Activated T-cell treated with anti-CD3 and anti-CD28 coated beads, Interleukin-2, amount 50 U/mL, for 24 hours (primary cell): ENCODE results near the gene BORA.
A peak's percentile ranks its signal among the peaks of the same experiment; 100 is the strongest.
"Not testable (repeated sequence)": the region's sequence is repeated elsewhere in the genome, so short reads cannot be mapped to it uniquely, and the experiment has no call there.

Experiments used
- DNase-seq: peaks from one replicate; pipeline ENCODE4 v3.0.0-alpha.2; 2020
- H3K27ac Mint-ChIP-seq: 2 replicates; pipeline ENCODE4 v1.8.0; 2020; ENCODE audit warnings: mild to moderate bottlenecking, mixed read lengths
- H3K27me3 Mint-ChIP-seq: 2 replicates; pipeline ENCODE4 v1.8.0; 2020; ENCODE audit warnings: mixed read lengths
- H3K36me3 Mint-ChIP-seq: 2 replicates; pipeline ENCODE4 v1.8.0; 2020; ENCODE audit warnings: low read depth, mixed read lengths
- H3K4me1 Mint-ChIP-seq: 2 replicates; pipeline ENCODE4 v1.8.0; 2020; ENCODE audit warnings: low read depth, mixed read lengths
- H3K4me3 Mint-ChIP-seq: 2 replicates; pipeline ENCODE4 v1.8.0; 2020; ENCODE audit warnings: mild to moderate bottlenecking, moderate library complexity, mixed read lengths
- H3K9me3 Mint-ChIP-seq: 2 replicates; pipeline ENCODE4 v1.8.0; 2020; ENCODE audit warnings: mixed read lengths

BORA gene

DNA sequence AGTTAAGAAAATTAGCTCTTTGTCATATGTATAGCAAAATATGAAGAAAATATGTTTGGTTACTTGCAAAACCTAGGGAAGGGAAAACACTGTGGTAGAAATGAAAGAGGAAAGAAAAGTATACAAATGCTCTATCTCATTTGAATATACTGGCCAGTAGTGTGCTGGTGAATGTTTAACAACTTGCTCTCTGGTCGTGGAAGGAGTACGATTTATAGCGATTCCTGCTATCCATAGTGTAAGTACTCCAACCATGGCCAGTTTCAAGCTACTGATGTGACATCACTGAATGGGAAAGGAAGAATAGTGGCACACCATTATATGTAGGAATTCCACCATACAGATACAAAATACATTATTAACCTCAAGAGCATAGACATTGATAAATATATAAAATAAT is 9.3 kb downstream of the BORA start:
- Mint-ChIP-seq H3K9me3 (no peaks in the 10 kb centered on the region), H3K4me3 (no peak overlapping the region), H3K4me1 (peaks cover 12% of the 10 kb centered on the region), H3K36me3 (peaks cover 84% of the 10 kb centered on the region), H3K27me3 (no peaks in the 10 kb centered on the region), H3K27ac (no peak overlapping the region)
- no peak for DNase-seq

GRCh38 chr13:72740015-72740414 is 12.3 kb downstream of the BORA start:
- Mint-ChIP-seq H3K36me3 (peaks cover 87% of the 10 kb centered on the region), H3K4me3 (no peak overlapping the region), H3K4me1 (peaks cover 11% of the 10 kb centered on the region), H3K9me3 (no peaks in the 10 kb centered on the region), H3K27me3 (no peaks in the 10 kb centered on the region), H3K27ac (no peak overlapping the region)
- DNase-seq, result no peak

DNA sequence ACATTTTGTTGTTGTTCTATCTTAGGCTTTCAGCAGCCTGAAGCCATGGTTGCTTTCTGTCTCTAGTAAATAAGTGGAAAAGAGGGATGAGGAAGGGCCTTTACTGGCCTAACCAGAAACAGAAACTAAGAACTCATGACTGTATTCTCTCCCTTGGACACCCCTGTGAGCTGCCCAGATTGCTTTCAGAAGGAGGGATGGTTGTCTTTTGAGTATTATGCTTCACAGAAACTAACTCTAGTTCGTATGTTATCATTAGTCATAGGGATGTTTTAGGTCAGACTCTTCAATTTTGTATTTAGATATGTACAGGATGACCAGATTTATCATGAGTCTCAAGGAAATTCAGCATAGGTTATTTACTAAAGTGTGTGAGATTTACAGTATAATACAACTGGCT is 17.5 kb downstream of the BORA start:
- peak overlapping the region; percentile 75 for H3K27ac Mint-ChIP-seq

GRCh38 chr13:72751220-72751619 is 23.5 kb downstream of the BORA start:
- H3K9me3 Mint-ChIP-seq, result no peaks in the 10 kb centered on the region
- no peak overlapping the region for H3K4me3 Mint-ChIP-seq
- no peaks in the 10 kb centered on the region for H3K27me3 Mint-ChIP-seq
- peaks cover 27% of the 10 kb centered on the region for H3K4me1 Mint-ChIP-seq
- H3K27ac Mint-ChIP-seq, result no peak overlapping the region
- DNase-seq, result no peak
- H3K36me3 Mint-ChIP-seq, result peaks cover 94% of the 10 kb centered on the region

More for the DNA sequence above, 17.5 kb downstream of the BORA start:
- H3K27me3 Mint-ChIP-seq, result no peaks in the 10 kb centered on the region
- peaks cover 88% of the 10 kb centered on the region for H3K36me3 Mint-ChIP-seq
- no peak overlapping the region for H3K4me3 Mint-ChIP-seq
- DNase-seq, result no peak
- H3K9me3 Mint-ChIP-seq, result no peaks in the 10 kb centered on the region
- peaks cover 35% of the 10 kb centered on the region for H3K4me1 Mint-ChIP-seq

GRCh38 chr13:72754111-72754510 is 26.4 kb downstream of the BORA start:
- Mint-ChIP-seq H3K27me3 (no peaks in the 10 kb centered on the region), H3K4me1 (peaks cover 15% of the 10 kb centered on the region), H3K4me3 (no peak overlapping the region), H3K27ac (no peak overlapping the region), H3K36me3 (peaks cover 95% of the 10 kb centered on the region), H3K9me3 (no peaks in the 10 kb centered on the region)
- no peak for DNase-seq

DNA sequence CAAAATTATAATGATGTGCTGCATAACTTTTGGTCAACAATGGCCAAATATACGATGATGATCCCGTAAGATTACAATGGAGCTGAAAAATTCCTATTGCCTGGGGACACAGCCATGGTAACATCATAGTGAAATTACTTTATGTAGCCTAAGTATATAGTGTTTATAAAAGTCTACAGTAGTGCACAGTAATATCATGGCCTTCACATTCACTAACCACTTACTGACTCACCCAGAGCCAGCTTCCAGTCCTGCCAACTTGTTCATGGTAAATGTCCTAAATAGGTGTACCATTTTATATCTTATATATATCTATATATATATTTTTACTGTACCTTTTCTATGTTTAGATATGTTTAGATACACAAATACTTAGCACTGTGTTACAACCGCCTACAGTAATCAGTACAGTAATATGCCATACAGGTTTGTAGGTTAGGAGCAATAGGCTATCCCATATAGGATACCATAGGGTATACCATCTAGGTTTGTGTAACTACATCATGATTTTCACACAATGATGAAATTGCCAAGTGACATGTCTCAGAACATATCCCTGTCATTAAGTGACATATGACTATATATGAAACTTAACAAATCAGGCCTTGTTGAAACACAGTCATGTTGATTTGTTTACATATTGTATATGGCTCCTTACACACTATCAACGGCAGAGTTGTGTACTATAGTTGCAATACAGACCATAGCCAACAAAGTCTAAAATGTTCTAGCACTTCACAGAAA is 30.2 kb downstream of the BORA start:
- no peak overlapping the region for H3K4me3 Mint-ChIP-seq
- peaks cover 95% of the 10 kb centered on the region for H3K36me3 Mint-ChIP-seq
- no peak for DNase-seq
- H3K27ac Mint-ChIP-seq, result no peak overlapping the region
- H3K9me3 Mint-ChIP-seq, result no peaks in the 10 kb centered on the region
- H3K4me1 Mint-ChIP-seq, result peaks cover 7% of the 10 kb centered on the region
- H3K27me3 Mint-ChIP-seq, result no peaks in the 10 kb centered on the region

GRCh38 chr13:72760189-72760588 is 32.5 kb downstream of the BORA start:
- DNase-seq, result no peak
- Mint-ChIP-seq H3K36me3 (peaks cover 95% of the 10 kb centered on the region), H3K9me3 (no peaks in the 10 kb centered on the region), H3K27ac (peak overlapping the region; percentile 37), H3K4me1 (peaks cover 8% of the 10 kb centered on the region), H3K4me3 (no peak overlapping the region), H3K27me3 (no peaks in the 10 kb centered on the region)

- Mint-ChIP-seq H3K27me3 (no peaks in the 10 kb centered on the region), H3K4me3 (no peak overlapping the region), H3K36me3 (peaks cover 97% of the 10 kb centered on the region), H3K4me1 (peaks cover 5% of the 10 kb centered on the region), H3K9me3 (no peaks in the 10 kb centered on the region), H3K27ac (no peak overlapping the region)
- DNase-seq, result no peak
These were observed 35.7 kb downstream of the BORA start for GRCh38 chr13:72763411-72763810.

- no peaks in the 10 kb centered on the region for H3K27me3 Mint-ChIP-seq
- H3K36me3 Mint-ChIP-seq, result peaks cover 86% of the 10 kb centered on the region
- H3K9me3 Mint-ChIP-seq, result no peaks in the 10 kb centered on the region
- no peak for DNase-seq
- no peak overlapping the region for H3K4me3 Mint-ChIP-seq
- peaks cover 28% of the 10 kb centered on the region for H3K4me1 Mint-ChIP-seq
- no peak overlapping the region for H3K27ac Mint-ChIP-seq
These were observed 46.3 kb downstream of the BORA start for GRCh38 chr13:72774019-72774418.

DNA sequence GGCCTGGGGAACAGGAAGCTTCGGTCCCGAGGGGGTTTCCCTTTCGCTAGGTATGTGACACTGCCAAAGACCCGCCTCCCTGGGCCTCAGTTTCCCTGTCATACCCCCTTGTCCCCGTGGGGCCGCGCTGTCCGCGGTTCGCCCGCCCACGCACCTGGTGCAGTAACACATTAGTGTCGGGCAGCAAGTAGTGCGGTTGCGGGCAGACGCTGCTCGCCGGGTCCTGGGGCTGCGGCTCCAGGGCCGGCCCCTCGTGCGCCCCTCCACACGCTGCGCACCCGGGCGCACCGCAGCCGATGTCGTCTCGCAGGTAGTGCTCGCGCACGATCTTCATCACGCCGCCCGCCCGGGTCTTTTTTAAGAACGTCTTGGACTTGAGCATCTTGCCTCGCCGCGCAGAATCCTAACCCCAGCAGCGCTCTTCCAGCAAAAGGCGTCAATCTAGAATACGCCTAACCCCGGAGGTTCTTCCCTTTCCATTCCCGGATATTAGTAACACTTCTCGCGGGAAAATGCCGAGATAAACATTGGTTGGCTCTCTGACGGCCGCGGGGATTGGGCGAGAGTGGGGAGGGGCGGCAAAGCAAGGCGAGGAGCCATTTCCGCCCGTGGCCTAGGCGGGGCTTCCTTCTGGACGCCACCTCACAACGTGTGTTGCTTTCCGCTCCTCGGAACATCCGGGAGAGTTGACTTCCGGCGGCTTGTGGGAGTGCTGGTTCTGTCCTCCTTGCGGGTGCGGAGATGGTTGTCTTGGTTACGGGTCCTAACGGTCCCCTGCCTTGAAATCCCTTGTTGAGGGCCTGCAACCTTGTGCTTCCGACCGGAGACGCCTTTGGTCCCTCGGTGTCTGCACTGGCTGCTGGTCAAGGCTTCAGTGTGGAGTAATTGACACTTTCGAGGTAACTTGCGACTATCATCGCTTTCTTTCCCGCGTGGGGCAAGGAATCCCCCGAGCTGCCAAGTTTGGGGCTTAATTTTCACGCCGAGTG is 54.0 kb downstream of the BORA start, which contains the start of the genes DIS3 and PIBF1:
Gene DIS3, minus strand, starts transcription at position 450 of the 989 bp plus-strand sequence. Its CDS starts 68 bp downstream, at position 382.
Gene PIBF1, plus strand, starts transcription at position 683 of the 989 bp plus-strand sequence. CDS start 1,337 bp downstream, outside the sequence.
- peak; percentile 96 for DNase-seq
- H3K27me3 Mint-ChIP-seq, result no peaks in the 10 kb centered on the region
- peak within 1 kb of the TSS; percentile 96 for H3K4me3 Mint-ChIP-seq
- peak within 1 kb of the TSS; percentile 100 for H3K27ac Mint-ChIP-seq
- H3K36me3 Mint-ChIP-seq, result peaks cover 82% of the 10 kb centered on the region
- H3K9me3 Mint-ChIP-seq, result no peaks in the 10 kb centered on the region
- H3K4me1 Mint-ChIP-seq, result peaks cover 60% of the 10 kb centered on the region

DNA sequence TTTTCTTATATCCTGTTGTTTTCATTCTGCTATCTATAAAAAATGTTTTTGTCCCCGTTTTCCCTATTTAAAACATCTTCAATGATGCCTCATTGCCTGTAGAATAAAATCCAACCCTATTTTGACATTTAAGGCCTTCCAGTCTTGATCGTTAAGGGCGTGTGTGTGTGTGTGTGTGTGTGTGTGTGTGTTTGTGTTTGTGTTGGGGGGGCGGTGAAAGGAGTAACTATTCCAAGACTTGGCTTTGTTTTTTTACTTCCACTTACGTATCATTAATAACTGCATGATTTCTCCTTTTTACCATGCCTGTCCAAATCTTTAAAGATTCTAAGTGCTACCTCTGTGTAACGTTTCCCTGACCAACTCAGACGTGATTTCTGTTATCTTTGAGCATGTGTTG is 55.0 kb downstream of the BORA start:
- Mint-ChIP-seq H3K4me3 (peak overlapping the region; percentile 96), H3K27me3 (no peaks in the 10 kb centered on the region), H3K27ac (peak overlapping the region; percentile 100), H3K9me3 (no peaks in the 10 kb centered on the region), H3K36me3 (peaks cover 79% of the 10 kb centered on the region), H3K4me1 (peaks cover 51% of the 10 kb centered on the region)
- no peak for DNase-seq

DNA sequence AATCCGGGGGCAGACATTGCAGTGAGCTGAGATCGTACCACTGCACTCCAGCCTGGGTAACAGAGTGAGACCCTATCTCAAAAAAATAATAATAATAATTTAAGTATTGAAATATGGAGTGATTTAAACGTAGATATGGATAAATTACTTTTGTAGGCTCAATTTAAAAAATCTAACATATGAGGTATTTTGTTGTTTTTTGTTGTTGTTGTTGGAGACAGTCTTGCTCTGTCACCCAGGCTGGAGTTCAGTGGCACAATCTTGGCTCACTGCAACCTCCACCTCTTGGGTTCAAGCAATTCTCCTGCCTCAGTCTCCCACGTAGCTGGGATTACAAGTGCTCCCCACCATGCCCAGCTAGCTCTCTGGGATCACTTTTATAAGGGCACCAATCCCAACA is 57.0 kb downstream of the BORA start:
- Mint-ChIP-seq H3K36me3 (peaks cover 82% of the 10 kb centered on the region), H3K4me1 (peaks cover 44% of the 10 kb centered on the region), H3K27ac (peak overlapping the region; percentile 52)
- DNase-seq, H3K4me3 Mint-ChIP-seq, H3K27me3 Mint-ChIP-seq, H3K9me3 Mint-ChIP-seq: not testable (repeated sequence)

DNA sequence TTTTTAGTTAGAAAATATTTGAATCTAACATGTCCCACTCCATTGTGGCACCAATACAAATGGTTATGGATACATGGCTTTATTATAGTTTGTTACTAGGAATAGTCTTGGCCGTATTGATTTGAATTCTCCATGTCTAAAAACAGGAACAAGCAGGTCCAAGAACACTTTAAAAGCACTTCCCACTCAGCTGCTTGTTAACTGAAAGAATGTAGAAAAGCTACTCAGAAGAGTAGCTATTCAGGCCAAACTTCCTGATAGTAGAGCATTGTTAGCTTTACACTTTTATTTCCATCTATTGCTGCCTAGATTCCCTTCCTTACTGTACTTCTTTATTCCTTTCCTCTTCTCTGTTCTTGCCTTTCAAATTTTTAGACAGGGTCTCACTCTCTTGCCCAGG is 61.1 kb downstream of the BORA start:
- H3K4me3 Mint-ChIP-seq, result no peak overlapping the region
- no peak for DNase-seq
- H3K27me3 Mint-ChIP-seq, result no peaks in the 10 kb centered on the region
- H3K9me3 Mint-ChIP-seq, result peaks cover 1% of the 10 kb centered on the region
- H3K4me1 Mint-ChIP-seq, result peaks cover 36% of the 10 kb centered on the region
- H3K36me3 Mint-ChIP-seq, result peaks cover 83% of the 10 kb centered on the region
- no peak overlapping the region for H3K27ac Mint-ChIP-seq

DNA sequence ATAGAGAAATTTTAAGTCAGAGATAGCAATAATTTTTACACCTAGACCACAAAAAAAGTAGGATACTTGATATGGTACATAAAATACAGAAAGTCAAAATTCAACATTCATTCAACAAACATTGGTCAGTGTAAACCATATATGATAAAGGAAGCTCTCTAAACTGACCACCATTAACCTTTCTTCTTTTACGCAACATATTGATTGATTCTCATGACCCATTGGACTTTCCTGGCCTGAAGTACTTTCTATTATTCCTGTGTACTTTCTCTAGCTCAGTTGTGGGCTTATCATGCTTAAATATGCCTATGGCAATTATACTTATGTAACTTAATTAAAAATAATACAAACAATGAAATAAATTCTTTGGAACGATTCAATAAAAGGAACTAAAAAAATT is 64.9 kb downstream of the BORA start:
- Mint-ChIP-seq H3K36me3 (peaks cover 92% of the 10 kb centered on the region), H3K9me3 (peaks cover 5% of the 10 kb centered on the region), H3K27ac (no peak overlapping the region), H3K4me1 (peaks cover 26% of the 10 kb centered on the region), H3K27me3 (no peaks in the 10 kb centered on the region), H3K4me3 (no peak overlapping the region)
- DNase-seq, result no peak
